BJ (cell line): Measurements from ENCODE around the gene FOXE3. TPM values are rescaled to one million over a fixed set of nuclear protein-coding genes. Genes with fewer than 3 reads are reported as not detected.

ENCODE experiments used
- CTCF ChIA-PET: fragments of 350-600 bp; formaldehyde crosslinking; extraction: SDS; loops from one replicate; lab custom pipeline; 2021; ENCODE audit warnings: antibody characterized with exemption, inconsistent platforms; lab: Yijun Ruan, JAX
- POLR2A ChIA-PET: fragments of 300-600 bp; sonication (Branson Sonifier 250); formaldehyde crosslinking; extraction: SDS; loops from one replicate; lab custom pipeline; 2021; ENCODE audit warnings: antibody characterized with exemption; lab: Charles Lee
- DNase-seq: peaks from one replicate; pipeline ENCODE4 v3.0.0-alpha.2; 2011; ENCODE audit warnings: low read depth
- H3K27me3 ChIP-seq: 2 replicates; pipeline ENCODE4 v1.6.0; 2011; ENCODE audit warnings: low read length; ENCODE audit not compliant: control insufficient read depth, insufficient read depth
- H3K36me3 ChIP-seq: 2 replicates; pipeline ENCODE4 v1.5.1; 2011; ENCODE audit warnings: low read length; ENCODE audit not compliant: control insufficient read depth, insufficient read depth
- H3K4me3 ChIP-seq: 2 replicates; pipeline ENCODE4 v1.5.1; 2011; ENCODE audit warnings: low read depth, mild to moderate bottlenecking, control low read depth, low read length
- polyA plus RNA-seq: library from polyadenylated mRNA; depleted of rRNA; stranded (reverse); fragments of >200 nt; gene quantifications from 2 replicates; pipeline ENCODE4 v1.2.3, GENCODE V29; 2011
- TF ChIP-seq, protein P1 (sequence below): IDR thresholded peaks from 2 replicates; pipeline ENCODE4 v1.5.1; 2011; ENCODE audit warnings: low read depth, mild to moderate bottlenecking, control low read depth, inconsistent platforms, low read length, moderate library complexity; ENCODE audit not compliant: insufficient read depth

FOXE3 gene
- polyA plus RNA-seq, 1 experiment, result 0.04 TPM

DNA sequence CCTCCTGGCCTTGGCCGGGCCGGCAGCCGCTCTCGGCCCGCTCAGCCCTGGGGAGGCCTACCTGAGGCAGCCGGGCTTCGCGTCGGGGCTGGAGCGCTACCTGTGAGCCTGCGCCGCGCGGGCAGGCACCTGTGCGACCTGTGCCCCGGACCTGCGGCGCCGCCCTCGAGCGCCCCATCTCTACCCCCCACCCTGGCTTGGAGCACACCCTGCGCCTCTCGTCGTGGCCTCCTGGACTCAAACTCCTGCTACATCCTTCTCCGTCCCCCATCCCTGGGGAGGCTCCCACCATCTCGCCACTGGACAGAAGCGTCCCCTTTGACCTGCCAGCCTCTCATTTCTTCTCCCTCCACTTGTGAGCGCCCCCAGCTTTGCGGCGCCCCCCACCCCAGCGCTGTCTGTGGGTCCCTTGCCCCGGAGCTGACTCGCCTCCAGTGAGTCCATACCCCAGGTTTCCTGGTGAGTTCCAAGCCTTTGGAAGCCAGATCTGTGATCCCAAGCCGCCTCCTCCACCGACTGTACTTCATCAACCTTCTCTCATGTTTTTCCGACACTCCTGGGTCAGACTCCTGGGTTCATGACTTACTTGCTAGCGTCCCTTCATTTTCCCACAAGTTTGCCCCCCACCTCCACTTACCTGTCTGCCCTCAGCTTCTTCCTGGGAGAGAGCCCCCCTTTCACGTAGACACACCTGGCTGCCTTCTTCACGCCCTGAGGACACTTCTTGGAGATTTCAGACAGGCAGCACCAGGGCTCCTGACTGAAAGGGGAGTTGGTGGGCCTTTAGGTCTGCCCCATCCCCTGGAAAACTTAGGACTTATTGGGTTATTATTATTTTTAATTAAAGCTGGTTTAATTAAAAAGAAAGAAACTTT lies 1.3 kb downstream of the FOXE3 start:
- ChIA-PET POLR2A (no interaction called here), CTCF (interaction anchor here (0.6 to 2.0 kb wide), 9 partner anchors 10 to 1240 kb away, joined by 3 to 7 read pairs (median 4); partner anchors contain the start of gene FOXD2)
- no peak overlapping the region for H3K4me3 ChIP-seq
- no peaks in the 10 kb centered on the region for H3K36me3 ChIP-seq
- DNase-seq, result no peak
- TF ChIP-seq, protein P1, sequence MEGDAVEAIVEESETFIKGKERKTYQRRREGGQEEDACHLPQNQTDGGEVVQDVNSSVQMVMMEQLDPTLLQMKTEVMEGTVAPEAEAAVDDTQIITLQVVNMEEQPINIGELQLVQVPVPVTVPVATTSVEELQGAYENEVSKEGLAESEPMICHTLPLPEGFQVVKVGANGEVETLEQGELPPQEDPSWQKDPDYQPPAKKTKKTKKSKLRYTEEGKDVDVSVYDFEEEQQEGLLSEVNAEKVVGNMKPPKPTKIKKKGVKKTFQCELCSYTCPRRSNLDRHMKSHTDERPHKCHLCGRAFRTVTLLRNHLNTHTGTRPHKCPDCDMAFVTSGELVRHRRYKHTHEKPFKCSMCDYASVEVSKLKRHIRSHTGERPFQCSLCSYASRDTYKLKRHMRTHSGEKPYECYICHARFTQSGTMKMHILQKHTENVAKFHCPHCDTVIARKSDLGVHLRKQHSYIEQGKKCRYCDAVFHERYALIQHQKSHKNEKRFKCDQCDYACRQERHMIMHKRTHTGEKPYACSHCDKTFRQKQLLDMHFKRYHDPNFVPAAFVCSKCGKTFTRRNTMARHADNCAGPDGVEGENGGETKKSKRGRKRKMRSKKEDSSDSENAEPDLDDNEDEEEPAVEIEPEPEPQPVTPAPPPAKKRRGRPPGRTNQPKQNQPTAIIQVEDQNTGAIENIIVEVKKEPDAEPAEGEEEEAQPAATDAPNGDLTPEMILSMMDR, result no peak
- H3K27me3 ChIP-seq, result 0 out of 2 replicates have a peak, but pooled peaks cover 1% of the 10 kb centered on the region

DNA sequence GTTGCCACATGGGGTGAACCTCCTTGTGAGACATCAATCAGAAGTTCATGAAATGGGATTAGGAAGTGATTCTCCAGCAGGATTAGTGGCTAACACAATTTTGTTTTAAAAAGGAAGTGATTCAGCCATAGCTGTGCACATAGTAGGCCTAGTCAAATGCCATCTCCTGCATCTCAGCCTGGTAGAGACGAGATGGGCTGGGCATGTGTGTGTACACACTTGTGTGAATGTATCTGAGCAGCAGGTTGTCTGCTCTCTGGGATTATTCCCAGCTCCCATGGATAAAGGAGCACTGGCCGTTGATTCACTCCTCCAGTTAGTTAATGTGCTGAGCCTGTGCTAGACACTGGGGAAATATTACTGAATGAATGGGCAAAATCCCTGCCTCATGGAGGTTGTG lies 2.0 kb downstream of the FOXE3 start:
- ChIA-PET CTCF (interaction anchor here (0.6 to 2.0 kb wide), 8 partner anchors 9 to 1044 kb away, joined by 3 to 7 read pairs (median 4); partner anchors contain the start of gene FOXD2), POLR2A (no interaction called here)
- Histone ChIP-seq H3K27me3 (0 out of 2 replicates have a peak, but pooled peaks cover 1% of the 10 kb centered on the region), H3K4me3 (no peak overlapping the region), H3K36me3 (no peaks in the 10 kb centered on the region)
- no peak for DNase-seq
- TF ChIP-seq, protein P1, result no peak

GRCh38 chr1:47418681-47419325 lies 2.7 kb downstream of the FOXE3 start:
- CTCF ChIA-PET, result interaction anchor here (0.8 to 3.1 kb wide), 5 partner anchors 9 to 240 kb away, joined by 3 to 15 read pairs (median 5); no protein-coding TSS in a partner anchor
- POLR2A ChIA-PET, result no interaction called here
- DNase-seq, result no peak
- H3K27me3 ChIP-seq, result 0 out of 2 replicates have a peak, but pooled peaks cover 1% of the 10 kb centered on the region
- TF ChIP-seq, protein P1, result no peak
- no peak overlapping the region for H3K4me3 ChIP-seq
- H3K36me3 ChIP-seq, result no peaks in the 10 kb centered on the region

DNA sequence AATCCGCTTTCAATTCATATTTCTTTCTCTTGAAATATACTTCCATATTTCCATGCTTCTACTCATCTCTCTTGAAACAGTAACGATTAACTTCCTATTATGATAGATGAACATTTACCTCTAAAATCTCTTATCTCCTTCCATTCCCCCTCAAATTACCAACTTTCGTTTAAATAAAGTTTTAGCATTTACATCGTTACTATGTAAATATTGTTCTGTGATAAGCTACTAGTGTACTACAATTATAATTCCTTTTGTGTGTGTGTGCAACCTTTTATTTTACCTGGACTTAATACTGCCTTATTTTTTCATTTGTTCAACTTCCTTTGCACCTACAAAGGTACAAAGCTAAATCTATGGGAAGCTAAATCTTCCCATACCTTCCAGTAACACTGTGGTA lies 4.5 kb downstream of the FOXE3 start:
- no peaks in the 10 kb centered on the region for H3K36me3 ChIP-seq
- ChIA-PET CTCF (interaction anchor here (0.7 to 3.1 kb wide), 9 partner anchors 12 to 246 kb away, joined by 3 to 15 read pairs (median 3); no protein-coding TSS in a partner anchor), POLR2A (no interaction called here)
- H3K4me3 ChIP-seq, result no peak overlapping the region
- H3K27me3 ChIP-seq, result 0 out of 2 replicates have a peak, but pooled peaks cover 1% of the 10 kb centered on the region
- DNase-seq, result no peak
- TF ChIP-seq, protein P1, result no peak

- H3K27me3 ChIP-seq, result no peaks in the 10 kb centered on the region
- ChIA-PET POLR2A (no interaction called here), CTCF (interaction anchor here (0.7 to 3.7 kb wide), 20 partner anchors 9 to 801 kb away, joined by 3 to 57 read pairs (median 5); partner anchors contain the start of genes FOXD2 and STIL)
- TF ChIP-seq, protein P1, result no peak
- no peaks in the 10 kb centered on the region for H3K36me3 ChIP-seq
- H3K4me3 ChIP-seq, result no peak overlapping the region
- DNase-seq, result no peak
Measured at GRCh38 chr1:47423872-47424271, 7.8 kb downstream of the FOXE3 start.
